ENCODE results near the gene TROAP. TPM values are rescaled to one million over a fixed set of nuclear protein-coding genes. Genes with fewer than 3 reads are reported as not detected.

Gene TROAP
- total RNA-seq, 2 experiments from 2014 or later, result 42.7 to 44.4 TPM

DNA sequence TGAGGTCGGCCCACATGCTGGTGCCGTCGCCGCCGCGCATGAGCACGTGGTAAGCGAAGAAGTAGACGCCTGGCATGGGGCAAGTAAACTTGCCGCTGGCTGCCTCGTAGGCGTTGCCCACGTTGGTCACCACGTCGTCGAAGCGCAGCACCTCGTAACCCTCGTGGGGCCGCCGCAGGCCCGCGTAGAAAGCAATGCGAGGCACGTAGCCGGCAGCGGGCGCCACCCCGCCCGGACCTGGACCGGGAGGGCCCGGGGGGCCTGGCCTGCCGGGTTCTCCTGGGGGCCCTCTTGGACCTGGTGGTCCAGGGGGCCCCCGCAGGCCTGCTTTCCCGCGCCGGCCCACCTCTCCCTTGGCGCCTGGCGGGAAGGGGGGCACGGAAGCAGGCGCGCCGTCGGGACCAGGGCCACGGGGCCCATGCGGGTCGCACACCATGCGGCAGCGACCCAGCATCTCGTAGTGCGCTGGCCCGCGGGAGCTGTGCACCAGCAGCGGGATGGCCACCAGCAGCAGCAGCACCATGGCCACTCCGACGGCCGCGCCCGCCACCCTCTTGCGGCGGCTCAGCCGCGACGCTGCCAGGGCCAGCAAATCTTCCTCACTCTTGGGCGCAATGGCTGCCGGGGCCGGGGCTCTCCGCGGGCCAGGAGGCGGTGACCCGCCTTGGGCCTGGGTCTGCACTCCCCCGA lies 13.0 kb downstream of the TROAP start:
- POLR2A ChIA-PET, result no interaction called here

DNA sequence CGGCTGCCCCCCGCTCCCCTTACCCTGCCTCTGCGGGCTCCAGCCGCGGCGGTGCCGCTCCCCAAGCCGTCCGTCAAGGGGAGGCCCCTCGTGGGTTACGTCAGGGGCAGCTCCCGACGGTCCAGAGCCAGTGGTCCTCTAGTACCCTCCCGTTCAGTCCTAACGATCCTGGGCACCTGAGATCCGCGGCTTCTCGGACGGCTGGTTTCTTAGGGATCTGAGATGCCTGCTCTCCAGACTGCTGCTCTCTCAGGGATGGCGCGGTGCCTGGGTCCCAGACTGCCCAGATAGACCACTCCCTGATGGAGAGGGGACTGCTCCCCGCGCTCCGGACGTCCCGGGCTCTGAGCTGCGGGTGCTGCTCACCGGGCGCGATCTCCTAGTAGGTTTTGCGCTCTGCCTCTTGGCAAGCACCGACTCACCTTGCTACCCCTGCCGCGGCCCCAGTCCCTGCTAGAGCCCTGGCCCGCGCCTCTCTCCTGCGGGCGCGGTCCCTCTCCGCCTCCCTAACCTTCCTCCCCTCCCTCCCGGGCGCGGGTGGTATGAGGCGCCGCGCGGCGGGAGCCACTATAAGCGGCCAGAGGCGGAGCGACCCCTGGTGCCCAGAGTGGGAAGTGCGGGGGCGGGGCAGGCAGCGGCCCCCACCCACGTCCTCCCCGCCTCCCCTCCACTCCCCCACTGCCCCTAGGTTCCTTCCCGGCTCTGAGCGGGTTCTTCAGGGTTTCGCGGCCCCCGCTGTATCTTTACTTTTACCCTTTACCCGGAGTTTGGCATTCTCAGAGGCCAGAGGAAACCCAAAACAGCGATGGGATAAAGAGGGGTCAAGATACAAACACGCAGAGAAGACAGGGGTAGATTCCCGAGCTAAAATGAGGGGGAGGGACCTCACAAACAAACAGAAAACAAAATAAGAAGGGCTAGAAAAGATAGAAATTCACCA lies 13.9 kb downstream of the TROAP start, which contains the start of gene C1QL4:
C1QL4 (minus strand) TSS at position 544 of the 940 bp plus-strand sequence. CDS start 711 bp downstream, outside the sequence.
- CTCF ChIA-PET, result interaction anchor here (1.0 to 3.6 kb wide), 7 partner anchors 11 to 48 kb away, joined by 3 to 18 read pairs (median 5); partner anchors contain the start of gene PRPH
- POLR2A ChIA-PET, result no interaction called here

More for the DNA sequence above, 13.0 kb downstream of the TROAP start:
- CTCF ChIA-PET, result interaction anchor here (1.0 to 3.6 kb wide), 6 partner anchors 11 to 47 kb away, joined by 3 to 18 read pairs (median 7); partner anchors contain the start of genes DNAJC22 and PRPH

DNA sequence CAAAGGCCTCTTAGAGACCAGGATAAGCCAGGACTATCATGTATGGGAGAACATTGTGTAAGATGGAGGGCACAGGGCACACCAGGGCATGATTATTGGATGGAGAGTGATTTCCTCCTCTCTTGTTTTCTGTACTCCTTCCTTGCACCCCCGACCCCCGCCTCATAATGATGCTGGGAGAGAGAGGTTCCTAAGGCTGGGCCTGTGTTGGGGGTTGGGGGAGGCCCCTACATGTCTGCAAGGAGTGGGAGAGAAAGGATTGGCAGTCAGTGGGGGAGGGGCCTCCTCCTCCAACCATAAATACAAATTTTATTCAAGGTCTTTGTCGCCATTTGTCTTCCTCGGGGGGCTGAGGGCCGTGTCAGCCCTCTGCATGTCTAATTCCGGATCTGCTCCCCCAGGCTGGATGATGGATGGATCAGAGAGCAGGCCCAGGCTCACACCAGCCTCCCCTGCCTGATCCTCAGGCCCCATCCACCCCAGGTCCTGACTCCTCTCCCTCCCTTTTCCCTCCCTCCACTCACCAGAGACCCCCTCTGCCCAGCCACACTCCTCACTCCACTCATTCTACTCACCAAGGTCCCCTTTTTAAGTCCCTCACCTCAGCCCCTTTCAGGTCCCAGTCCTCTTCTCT lies 15.9 kb downstream of the TROAP start:
- CTCF ChIA-PET, result interaction anchor here (0.8 to 3.6 kb wide), 5 partner anchors 9 to 103 kb away, joined by 4 to 18 read pairs (median 5); partner anchors contain the start of gene PRPH
- POLR2A ChIA-PET, result no interaction called here

DNA sequence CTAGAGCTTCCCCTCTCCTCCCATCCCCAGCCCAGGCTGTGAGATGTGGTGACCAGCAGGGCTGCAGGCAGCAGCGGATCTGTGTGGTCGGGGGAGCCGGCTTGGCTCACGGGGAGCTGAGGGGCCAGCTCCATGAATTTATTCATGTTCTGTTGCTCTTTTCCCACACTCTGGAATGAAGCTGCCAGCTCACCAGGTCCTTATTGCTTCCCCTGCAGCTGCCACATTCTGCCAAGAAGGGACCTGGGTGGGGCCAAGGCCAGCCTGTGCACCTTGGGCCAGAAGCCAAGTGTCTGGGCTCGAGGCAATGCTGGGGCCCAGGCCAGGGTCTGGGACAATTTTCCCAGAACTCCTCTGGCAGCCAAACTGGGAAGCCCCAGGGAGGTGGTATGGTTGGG lies 16.4 kb downstream of the TROAP start:
- ChIA-PET POLR2A (no interaction called here), CTCF (interaction anchor here (0.8 to 3.6 kb wide), 4 partner anchors 8 to 104 kb away, joined by 4 to 18 read pairs (median 8); partner anchors contain the start of gene PRPH)

DNA sequence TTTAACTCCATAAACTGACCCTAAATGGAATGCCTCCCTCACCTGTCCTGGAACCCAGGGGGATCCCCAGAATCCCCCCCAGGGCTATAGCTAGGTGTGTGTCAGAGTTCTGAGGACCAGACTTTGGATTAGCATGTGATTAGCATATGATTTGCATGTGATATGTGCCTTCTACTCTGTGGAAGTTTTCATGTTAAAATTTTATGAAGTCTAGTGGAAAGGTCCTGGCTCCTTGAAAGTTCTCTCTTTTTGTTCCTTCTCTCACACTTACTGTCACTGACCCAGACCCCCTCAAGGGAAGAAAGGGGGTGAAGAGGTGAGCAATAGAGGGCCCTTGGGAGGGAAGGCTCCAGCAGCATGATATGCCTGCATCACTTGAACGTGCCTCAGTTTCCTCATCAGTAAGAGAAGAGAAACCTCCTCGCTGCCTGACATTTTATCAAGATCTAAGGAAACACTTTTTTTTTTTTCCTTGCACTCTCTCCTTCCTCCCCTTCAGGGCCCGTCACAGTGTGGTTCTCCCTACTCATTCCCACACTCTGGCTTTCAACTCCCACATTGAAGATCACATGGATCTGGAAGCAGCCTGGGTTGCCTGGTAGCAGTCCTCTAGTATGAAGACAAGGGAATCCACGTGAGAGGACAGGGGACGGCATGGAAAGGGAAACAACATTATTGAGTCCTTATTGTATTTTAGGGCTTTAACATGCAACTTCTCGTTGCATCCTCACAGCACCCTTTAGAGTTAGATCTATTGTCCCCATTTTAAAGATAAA lies 17.2 kb downstream of the TROAP start:
- ChIA-PET POLR2A (no interaction called here), CTCF (interaction anchor here (0.8 to 2.9 kb wide), 4 partner anchors 44 to 104 kb away, joined by 4 to 34 read pairs (median 6); partner anchors contain the start of gene PRPH)

DNA sequence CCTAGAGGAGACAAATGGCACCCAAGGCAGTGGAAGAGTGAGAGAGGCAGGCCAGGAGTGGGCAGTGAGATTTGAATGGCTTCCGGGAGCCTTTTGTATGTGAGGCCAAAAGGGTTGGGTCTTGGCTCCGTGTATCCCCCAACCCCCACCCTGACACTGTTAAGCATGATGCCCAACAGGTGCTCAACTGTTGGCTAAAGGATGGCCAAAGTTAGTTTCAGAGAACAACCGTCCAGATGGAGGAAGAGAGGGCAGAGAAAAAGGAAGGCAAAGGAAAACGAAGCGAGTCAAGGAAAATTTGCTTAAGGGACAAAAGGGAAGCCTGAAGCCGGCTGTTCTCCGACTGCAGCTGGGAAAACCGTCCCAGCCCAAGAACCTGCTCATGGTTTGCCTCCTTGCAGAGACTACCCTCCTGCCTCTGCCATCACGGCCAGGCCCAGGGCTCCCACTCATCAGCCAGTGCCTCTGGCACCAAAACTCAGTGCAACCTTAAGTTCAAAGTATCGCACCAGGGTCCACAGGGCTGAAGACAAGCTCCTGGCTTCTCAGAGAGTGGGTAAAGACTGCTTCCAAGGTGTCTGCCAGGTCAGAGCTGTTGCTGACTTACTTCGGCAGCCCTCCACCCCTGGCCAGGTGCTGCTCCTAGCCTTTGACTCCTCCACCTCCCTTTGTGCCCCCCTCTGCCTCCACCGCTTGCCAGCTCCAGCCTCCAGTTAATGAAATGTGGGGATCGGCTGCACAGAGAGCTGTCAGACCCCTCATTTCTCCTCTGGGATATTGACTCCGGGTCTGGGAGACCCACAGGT lies 18.1 kb downstream of the TROAP start:
- ChIA-PET POLR2A (interaction anchor here (0.7 to 1.7 kb wide), 4 partner anchors 17 to 76 kb away, joined by 3 to 5 read pairs (median 4); no protein-coding TSS in a partner anchor), CTCF (interaction anchor here (0.5 to 3.8 kb wide), 18 partner anchors 9 to 1971 kb away, joined by 3 to 44 read pairs (median 7); partner anchors contain the start of genes PRPH and TROAP)

DNA sequence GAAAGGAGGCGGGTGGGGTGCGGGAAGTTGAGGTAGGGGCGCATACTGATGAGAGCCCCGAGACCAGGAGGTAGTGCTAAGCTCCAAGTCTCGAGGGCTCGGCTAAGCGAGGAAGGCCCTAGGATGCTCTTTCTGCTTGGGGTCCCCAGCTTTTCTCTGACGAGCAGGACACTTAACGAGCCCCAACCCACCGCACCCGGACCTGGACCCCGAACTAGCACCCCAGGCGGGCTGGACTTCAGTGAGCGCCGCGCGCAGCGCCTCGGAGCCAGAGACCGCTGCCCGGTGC lies 18.7 kb downstream of the TROAP start:
- ChIA-PET CTCF (interaction anchor here (0.5 to 3.8 kb wide), 24 partner anchors 10 to 1972 kb away, joined by 3 to 44 read pairs (median 5); partner anchors contain the start of genes PRKAG1, PRPH, SPATS2 and TROAP), POLR2A (interaction anchor here (0.7 to 1.7 kb wide), 4 partner anchors 17 to 76 kb away, joined by 3 to 5 read pairs (median 4); no protein-coding TSS in a partner anchor)

DNA sequence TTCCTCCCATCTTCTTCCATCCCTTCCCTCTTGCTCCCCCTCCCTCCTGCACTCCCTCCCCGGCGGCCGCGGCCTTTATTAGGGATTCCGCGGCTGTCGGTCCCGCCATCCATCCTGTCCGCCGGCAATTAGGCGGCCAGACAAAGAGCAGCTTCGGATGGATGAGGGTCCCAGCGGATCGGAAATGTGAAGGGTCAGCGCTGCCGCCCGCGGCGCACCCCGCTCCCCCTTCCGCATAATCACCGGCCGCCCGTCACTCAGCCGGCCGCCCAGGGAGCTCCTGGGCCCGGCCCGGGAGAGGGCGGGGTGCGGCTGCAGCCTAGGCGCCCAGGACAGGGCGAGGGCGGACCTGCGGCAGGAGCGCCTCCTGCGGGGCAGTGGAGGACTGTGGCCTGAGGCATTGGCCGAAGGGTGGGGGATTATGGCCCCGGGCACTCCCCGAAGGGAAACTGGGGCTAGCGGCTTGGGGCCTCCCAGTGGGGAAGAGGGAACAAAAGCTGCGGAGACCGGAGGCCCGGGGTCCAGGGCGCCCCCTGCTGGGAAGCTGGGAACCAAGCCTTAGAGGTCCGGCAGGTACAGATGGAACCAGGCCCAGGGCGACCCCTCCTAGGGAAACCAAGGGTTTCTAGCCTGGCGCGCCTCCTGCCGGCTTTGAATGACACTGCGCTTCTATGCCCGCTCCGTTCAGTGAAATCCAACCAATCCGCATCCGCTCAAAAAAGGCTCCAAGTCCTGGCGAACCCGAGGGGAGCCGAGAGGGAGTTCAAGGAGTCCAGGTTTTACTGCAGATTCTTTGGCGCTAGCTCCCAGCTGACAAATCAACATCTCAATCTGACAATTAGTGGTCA lies 19.2 kb downstream of the TROAP start:
- ChIA-PET CTCF (interaction anchor here (0.7 to 3.8 kb wide), 27 partner anchors 10 to 497 kb away, joined by 3 to 44 read pairs (median 4); partner anchors contain the start of genes PRKAG1, PRPH, SPATS2 and TROAP), POLR2A (interaction anchor here (0.7 to 1.7 kb wide), 4 partner anchors 18 to 77 kb away, joined by 3 to 5 read pairs (median 5); partner anchors contain the start of gene TROAP)

DNA sequence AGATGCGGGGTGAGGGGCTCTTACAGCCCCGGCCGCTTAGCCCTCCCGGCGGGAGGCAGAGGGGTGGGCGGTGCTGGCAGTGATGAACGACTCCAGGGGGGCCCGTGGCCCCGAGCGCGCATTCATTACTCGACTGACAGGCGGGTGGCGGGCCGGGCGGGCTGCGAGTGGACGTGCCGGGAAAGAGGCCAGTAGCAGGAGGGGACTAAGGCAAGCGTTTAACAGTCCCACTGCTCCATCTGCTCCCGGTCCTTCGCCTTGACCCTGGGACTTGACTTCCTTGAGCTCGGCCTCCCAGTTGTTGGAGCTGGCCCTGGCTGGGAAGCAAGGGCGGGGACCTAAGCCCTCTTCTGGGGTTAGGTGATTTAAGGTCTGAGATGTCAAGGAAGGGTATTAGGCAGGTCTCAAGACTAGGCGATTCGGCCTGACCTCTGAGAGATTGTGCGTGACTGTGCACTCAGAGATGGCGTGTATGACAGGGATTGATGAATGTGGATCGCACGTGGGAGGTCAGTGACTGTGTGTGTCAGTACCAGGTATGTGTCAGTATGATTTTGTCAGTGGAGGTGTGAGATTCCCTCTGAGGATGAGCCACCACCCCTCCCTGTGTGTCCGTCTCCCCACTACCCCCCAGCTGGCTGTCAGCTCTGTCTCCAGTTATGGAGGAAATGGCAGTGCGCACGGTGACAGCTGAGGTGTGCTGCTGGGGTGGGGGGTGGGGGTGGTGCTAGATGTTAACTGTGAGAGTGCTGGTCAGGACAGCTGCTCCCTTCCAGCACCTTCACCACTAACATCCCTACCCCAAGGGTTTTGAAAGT lies 20.1 kb downstream of the TROAP start:
- ChIA-PET POLR2A (interaction anchor here (1.0 to 1.7 kb wide), 3 partner anchors 20 to 77 kb away, joined by 4 to 5 read pairs (median 5); partner anchors contain the start of genes SPATS2 and TROAP), CTCF (interaction anchor here (0.7 to 3.8 kb wide), 19 partner anchors 10 to 468 kb away, joined by 3 to 44 read pairs (median 6); partner anchors contain the start of genes PRKAG1, PRPH, SPATS2 and TROAP)

DNA sequence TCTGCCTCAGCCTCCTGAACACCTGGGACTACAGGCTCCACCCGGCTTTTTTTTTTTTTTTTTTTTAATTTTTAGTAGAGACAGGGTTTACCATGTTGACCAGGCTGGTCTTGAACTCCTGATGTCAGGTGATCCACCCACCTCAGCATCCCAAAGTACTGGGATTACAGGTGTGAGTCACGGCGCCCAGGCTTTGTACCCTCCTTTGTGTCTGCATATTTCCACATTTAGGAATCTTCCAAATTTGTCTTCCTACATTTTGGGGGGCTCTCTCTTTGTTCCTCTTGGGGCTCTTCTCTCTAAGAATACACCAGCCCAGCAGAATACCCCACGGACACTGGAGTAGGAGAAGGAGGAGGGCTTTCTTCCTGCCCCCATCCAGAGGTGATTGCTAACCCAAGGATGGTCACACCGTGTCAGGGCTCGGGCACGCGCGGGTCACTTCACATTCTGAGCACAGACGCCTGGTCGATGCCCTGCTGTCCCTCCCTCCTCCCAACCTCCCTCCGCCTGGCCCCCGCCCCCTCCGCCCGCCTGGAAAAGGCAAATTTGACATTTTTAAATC lies 21.5 kb downstream of the TROAP start:
- ChIA-PET POLR2A (no interaction called here), CTCF (interaction anchor here (0.7 to 3.8 kb wide), 4 partner anchors 13 to 147 kb away, joined by 3 to 31 read pairs (median 14); no protein-coding TSS in a partner anchor)

DNA sequence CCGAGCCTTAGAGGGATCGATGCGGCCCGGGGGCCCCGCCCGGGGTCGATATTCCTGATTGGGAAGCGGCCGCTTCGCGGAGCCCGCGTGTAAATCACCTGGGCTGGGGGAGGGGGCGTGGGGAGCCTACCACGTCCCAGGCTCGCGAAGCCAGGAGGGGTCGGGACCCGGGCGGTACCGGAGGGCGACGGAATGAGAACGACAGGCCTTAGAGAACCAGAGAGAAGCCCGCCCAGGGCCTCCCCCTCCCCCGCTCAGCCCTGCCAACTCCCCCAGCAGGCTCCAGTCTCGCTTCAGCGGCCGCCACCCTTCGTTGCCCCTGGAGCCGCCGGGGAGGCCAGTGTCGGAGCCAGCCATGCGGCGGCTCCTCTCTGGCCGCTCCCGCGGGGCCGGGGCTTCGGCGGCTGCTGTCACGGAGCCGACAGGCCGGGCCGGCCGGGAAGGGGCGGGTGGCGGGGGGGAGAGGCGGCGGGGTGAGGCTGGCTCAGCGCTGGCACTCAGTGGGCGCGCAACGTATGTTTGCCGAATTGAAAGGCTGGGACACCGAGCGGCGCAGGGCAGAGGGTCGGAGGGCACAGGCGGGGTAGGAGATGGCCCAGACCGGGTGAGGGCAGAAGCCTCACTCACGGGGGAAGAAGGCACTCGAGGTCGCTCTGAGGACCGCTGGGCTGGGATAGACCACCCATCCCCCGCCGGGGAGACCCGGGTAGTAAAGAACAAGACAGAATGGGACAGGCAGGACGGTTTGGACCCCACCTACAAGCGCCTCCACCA lies 22.2 kb downstream of the TROAP start:
- ChIA-PET POLR2A (no interaction called here), CTCF (interaction anchor here (0.9 to 4.5 kb wide), 3 partner anchors 13 to 54 kb away, joined by 3 to 62 read pairs (median 36); partner anchors contain the start of gene PRPH)

DNA sequence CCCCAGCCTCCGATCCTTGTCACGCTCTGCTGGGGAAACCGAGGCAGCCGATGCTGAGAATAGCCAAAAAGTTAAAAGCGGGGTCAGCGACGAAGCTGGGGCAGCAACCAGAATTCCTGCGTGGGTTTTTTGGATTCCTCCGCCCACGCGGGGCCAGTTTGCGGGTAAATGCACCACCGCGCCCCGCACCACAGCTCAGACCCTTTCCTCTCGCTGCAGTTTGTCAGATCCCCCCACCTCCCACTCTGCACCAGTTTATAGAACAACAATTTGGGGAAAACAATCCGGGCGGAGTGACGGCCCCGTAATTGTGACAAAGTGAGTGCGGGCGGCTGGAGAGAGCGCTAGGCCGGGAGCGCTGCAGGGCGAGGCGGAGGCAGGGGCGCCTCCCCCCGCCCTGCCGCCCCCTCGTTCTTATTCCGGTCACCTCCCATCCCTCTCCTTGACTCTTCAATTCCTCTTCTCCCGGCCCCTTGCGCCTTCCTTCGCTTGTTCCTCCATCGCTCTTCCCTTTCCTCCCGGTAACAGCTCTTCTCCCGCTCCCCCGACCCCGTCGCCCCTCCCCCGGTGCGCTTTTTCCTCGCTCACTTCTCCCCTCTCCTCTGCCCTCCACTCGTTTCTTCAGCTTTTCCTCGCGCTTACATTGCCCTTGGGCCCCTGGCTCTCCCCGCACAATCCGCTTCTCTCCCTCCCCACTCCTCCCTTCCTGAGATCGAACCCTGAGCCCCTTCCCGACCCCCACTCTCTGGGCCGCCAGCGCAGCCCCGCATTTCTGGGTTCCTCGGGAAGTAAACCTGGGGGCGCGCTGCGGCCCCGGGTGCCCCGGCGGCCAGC lies 23.0 kb downstream of the TROAP start:
- ChIA-PET CTCF (interaction anchor here (0.6 to 4.5 kb wide), 9 partner anchors 11 to 260 kb away, joined by 3 to 62 read pairs (median 12); partner anchors contain the start of genes PRPH and TROAP), POLR2A (no interaction called here)

DNA sequence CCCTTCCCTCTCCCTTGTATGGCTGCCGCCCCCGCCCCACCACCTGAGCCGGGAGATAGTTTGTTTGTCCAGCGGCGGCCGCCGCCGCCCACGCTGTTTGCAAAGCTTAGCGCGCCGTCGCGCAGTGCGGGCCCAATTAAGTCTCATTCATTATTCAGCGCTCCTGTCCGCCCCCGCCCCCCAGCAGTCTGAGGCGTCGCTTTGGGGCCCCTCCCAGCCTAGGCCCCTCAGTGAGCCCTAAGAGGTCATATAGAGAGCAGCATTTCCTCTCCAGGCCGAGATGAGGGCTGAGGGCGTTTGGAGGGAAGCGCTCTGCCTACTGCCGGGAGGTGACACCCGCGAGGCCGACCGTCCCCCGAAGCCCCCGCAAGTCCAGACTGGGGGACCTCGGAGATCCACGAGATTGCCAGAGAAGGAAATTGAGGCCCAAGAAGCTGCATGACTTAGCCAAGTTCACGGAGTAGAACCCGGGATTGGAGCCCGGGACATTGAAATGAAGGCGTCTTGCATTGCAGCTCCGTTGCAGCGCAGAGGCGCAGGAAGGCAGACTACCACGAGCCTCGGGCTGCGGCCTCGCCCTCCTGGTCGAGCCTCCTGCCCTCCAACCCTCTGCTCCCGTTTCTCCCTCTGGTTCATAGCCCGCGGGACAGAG lies 23.7 kb downstream of the TROAP start, which contains the start of gene DNAJC22:
DNAJC22 (plus strand) TSS at position 230 of the 652 bp plus-strand sequence. CDS start 1,985 bp downstream, outside the sequence.
- CTCF ChIA-PET, result interaction anchor here (0.6 to 4.5 kb wide), 19 partner anchors 8 to 275 kb away, joined by 3 to 62 read pairs (median 6); partner anchors contain the start of genes PRPH, SPATS2 and TROAP
- POLR2A ChIA-PET, result no interaction called here
